A549 treated with DMSO at 1 μM for 4 hours (cell line): ENCODE data around the gene GUCD1. TPM values are rescaled to one million over a fixed set of nuclear protein-coding genes. Genes with fewer than 3 reads are reported as not detected.

Source experiments
- total RNA-seq: library from RNA; stranded (reverse); fragments of 200-300 nt; extraction: Qiagen RNA extraction; gene quantifications from 5 replicates; pipeline ENCODE4 v1.2.3, GENCODE V29; 2022; ENCODE audit warnings: low read depth

GUCD1 gene
- 46.2 to 63.5 TPM (median 49.2 TPM) in 5 replicates for total RNA-seq

DNA sequence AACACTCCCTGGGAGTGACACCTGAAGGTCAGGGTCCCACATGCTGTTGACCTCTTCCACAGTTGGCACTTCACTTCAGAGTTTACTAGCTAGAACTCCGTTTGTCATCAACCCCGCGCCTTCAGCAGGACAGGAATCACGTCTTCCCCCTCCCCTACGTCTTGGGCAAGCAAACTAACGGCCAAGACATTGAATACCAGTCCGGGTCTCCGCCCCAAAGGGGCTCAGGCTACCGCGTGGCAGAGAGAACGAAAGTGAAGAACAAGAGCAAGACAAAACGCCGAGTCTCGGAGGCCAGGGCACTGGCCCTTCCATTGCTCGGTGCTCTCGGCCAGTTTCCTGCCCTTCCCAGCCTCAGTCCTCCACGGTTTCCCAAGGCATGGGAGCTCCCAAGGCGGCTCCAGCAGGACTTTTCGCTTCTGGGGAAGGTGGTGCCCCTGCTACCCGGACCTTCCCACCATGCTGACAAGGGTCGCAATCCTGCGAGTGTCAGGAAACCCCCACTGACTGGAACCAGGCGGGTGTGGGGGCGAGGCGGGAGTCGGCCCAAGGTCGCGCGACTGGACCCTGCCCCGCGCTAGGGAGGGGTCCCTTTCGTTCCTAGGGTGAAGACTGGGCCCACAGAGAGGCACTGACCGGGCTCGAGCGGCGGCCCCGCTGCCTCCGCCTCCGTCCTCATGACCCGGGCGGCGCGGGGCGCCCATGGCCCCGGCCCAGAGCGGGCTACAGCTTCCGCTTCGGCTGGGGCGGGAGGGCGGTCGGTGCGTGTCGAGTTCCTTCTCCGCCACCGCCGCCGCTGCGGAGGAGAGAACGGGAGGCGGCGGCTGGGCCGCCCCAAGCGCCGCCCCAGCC lies at the start of gene GUCD1:
GUCD1 (minus strand) TSS at position 826 of the 852 bp plus-strand sequence; CDS start at position 679, 147 bp downstream.

DNA sequence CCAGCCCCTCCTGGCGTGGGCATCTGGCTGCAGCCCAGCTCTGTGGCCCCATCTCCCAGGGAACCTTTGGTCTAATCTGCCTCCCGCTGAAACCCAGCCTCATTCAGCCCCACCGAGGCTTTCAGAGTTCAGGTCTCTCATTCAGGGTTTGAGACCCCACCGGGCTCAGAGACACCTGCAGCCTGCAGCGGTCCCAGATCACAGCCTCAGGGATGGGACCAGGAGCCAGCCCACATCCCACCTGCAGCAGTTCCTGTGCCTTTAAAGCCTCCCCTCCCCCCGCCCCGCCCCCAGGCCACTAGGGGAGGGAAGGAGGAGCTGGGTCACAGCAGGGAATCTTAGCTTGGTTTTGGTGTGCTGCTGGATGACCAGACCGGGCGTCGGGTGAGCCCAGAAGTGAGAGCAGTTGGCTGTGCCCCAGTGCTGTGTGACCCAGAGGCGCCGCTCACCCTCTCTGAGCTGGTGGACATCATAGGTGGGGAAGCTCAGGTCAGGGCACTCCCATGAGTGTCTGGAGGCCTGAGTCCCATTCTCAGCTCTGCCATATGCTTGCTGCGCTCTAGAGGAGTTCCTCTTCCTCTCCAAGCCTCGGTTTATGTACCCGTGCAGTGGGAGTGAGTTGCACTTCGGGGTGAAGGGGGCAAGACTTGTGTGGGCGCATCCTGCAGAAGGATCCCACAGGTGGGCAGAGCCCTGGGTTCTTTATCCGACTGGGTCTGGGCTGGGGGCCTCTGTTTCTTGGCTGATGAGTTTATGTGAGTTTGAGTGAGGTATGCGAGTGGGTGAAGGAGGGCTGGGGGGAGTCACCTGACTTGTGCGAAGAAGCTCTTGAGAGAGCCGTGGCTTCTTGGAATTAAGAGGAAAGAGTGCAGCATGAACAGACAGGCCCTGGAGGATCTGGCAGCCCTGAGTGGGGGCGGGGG lies 48.2 kb upstream of the GUCD1 start, which contains the start of gene GGT1:
GGT1 (plus strand) TSS at position 347 of the 923 bp plus-strand sequence. CDS start 7,889 bp downstream, outside the sequence.

DNA sequence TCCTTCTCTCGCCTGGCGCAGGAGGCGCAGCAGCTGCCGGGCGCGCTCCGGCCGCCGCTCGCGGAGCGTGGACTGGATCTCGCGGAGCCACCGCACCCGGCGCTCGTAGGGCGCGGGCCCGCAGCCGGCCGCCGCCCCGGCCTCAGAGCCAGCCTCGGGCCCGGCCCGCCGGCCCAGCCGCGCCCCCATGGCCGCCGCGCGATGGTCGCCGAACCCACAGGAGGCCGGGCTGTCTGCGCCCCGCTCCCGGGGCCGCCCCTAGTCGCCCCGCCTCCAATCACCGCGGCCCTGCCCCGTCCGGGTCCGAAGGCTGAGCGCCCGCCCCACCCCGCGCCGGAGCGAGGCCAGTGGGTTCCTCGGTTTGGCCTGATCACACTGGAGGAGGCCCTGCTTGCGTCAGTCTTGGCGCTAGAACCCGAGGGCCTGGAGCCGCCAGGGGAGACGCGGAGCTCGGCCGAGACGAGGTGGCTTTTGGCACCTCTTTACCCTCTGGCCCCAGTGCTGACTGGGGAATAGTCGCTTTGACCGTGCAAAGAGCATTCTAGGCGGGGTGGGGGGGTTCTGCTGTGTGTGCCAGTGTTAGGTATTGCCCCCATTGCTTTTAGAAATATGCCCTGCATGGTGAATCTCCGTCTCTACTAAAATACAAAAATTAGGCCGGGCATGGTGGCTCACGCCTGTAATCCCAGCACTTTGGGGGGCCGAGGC lies 38.1 kb upstream of the GUCD1 start, which contains the start of gene LRRC75B:
LRRC75B (minus strand) TSS at position 223 of the 708 bp plus-strand sequence; CDS start at position 189, 34 bp downstream.

DNA sequence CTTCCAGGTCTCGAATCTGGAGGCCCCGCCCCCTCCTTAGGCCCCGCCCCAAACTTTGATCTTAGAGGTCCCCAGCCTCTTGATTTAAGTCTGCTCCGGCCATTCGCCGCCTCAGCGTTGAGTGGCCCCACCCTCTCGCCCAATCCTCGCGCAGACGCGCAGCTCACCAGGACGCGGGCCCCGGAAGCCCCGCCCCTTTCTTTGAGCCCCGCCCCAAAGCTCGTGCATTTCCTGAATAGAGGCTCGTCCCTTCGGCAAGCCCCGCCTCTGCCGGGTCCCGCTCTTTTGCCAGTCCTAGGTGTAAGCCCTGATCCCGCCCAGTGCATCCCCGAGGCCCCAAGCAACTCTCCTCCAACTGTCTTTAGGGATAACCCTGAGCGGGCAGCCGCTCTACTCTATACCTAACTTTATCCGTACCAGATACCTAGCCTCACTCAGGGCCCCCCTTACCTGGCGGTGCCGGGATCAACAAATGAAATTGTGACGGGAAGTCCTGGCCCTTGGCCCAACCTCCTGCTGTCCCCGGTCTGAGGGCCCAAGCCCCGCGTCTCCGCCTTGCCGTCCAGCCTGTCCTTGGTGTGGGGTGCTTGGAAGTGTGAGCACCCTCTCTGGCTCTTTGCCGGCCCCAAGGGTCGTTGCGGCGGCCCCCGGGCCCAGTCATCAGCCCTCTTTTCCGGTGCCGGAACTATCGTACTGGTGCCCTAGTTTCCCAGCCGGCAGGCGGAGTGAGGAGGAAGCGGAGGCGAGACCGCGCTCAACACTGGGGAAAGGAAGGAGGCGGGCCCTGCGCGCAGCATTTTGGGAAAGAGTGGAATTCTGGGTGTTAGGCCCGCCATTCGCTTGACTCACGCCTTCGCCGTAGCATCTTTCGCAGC lies 464 bp upstream of the GUCD1 start, which contains the start of gene SNRPD3:
SNRPD3 (plus strand) TSS at position 835 of the 875 bp plus-strand sequence. CDS start 1,676 bp downstream, outside the sequence.

DNA sequence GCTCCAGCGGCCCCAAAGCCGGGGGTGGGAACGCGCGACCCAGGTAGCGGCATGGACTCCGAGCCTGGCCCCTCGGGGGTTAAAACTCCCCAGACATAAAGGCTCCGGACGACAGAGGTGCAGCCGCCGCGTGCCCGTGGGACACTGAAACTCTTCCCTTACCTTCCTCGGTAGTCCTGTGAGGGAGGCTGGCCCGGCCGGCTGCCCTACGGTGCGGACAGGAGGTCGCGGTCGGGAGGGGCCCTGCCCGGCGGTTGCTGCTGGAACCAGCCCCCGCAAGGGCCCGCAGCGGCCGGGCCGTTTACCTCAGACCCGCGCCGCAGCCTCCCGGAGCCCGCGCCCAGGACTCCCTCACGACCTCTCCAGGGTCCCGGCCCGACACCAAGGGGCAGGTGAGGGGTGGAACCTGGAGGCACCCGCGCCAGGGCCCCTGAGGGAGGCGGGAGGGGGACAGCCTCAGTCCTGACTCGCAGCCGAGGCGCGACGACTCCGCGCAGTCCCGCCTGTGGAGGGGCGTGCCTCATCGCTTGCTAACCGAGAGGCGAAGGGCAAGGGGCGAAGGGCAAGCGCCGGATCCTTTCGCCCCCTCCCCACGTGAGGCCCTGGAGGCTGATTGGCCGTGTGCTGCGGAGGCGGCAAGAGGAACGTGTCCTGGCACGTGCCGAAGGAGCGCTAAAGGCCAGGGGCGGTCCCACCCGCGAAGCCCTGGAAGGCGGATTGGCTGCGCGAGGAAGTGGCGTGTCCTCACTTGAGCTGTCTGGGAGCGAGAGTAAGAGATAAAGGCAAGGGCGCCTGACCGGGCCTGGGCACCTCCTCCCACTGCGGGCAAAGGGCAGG lies 60.2 kb downstream of the GUCD1 start, which contains the start of gene UPB1:
UPB1 (plus strand) TSS at position 805 of the 837 bp plus-strand sequence. CDS start 72 bp downstream, outside the sequence.

Other genes starting within 250 kb of the GUCD1 start
- gene ADORA2A, start 127.5 kb downstream of the GUCD1 start, total RNA-seq = 0.83 to 1.3 TPM (median 0.98 TPM) in 5 replicates
- not detected in 5 replicates for gene UPB1, start 59.8 kb downstream of the GUCD1 start, total RNA-seq
- 142 to 224 TPM (median 144 TPM) in 5 replicates for gene SNRPD3, start 861 bp upstream of the GUCD1 start, total RNA-seq
- 5.8 to 8.8 TPM (median 7.7 TPM) in 5 replicates for gene LRRC75B, start 37.9 kb upstream of the GUCD1 start, total RNA-seq
- gene GGT1, start 48.1 kb upstream of the GUCD1 start, total RNA-seq = 100 to 117 TPM (median 105 TPM) in 5 replicates
- not detected in 5 replicates for gene PIWIL3, start 219.6 kb upstream of the GUCD1 start, total RNA-seq